Gastroesophageal sphincter (tissue), 4 donors: ENCODE data around the gene CFAP46. TPM values are rescaled to one million over a fixed set of nuclear protein-coding genes. Genes with fewer than 3 reads are reported as not detected.

Experiments used
- ATAC-seq: fragments of 150-250 bp; one replicate; pipeline ENCODE4 v1.9.1; 2016; ENCODE audit warnings: mild to moderate bottlenecking, moderate library complexity
- H3K27ac ChIP-seq, 4 donors: fragments of 200-600 bp; sonication (generic) in 3 of 4; 1 replicate in 3 of 4; 2 replicates in 1 of 4; pipeline ENCODE4 v1.5.1; 2016 to 2019
- H3K27me3 ChIP-seq: fragments of 200-600 bp; sonication (generic); one replicate; pipeline ENCODE4 v1.5.1; 2019
- H3K36me3 ChIP-seq, 2 donors: fragments of 200-600 bp; sonication (generic); one replicate each; pipeline ENCODE4 v1.5.1; 2019; ENCODE audit warnings: control low read depth in 1 of 2
- H3K4me1 ChIP-seq, 3 donors: fragments of 200-600 bp; sonication (generic); 1 replicate in 2 of 3; 2 replicates in 1 of 3; pipeline ENCODE4 v1.5.1; 2016 to 2019; ENCODE audit warnings: control low read depth in 2 of 3
- H3K4me3 ChIP-seq, 2 donors: fragments of 200-600 bp; sonication (generic); one replicate each; pipeline ENCODE4 v1.5.1; 2019; ENCODE audit warnings: mild to moderate bottlenecking in 1 of 2, moderate library complexity in 1 of 2
- H3K9me3 ChIP-seq, 3 donors: fragments of 200-600 bp; sonication (generic); one replicate each; pipeline ENCODE4 v1.5.1; 2017 to 2019; ENCODE audit warnings: control low read depth in 2 of 3
- EP300 ChIP-seq: sonication (generic); formaldehyde crosslinking; IDR thresholded peaks from one replicate; pipeline ENCODE4 v1.6.1; 2017; ENCODE audit warnings: antibody characterized with exemption, mild to moderate bottlenecking
- POLR2A ChIP-seq, 2 donors: fragments of 450-650 bp; IDR thresholded peaks; one replicate each; pipeline ENCODE4 v1.6.1; 2017; ENCODE audit warnings: antibody characterized with exemption in 2 of 2, mild to moderate bottlenecking in 2 of 2, moderate library complexity in 1 of 2
- POLR2AphosphoS5 ChIP-seq: sonication (generic); formaldehyde crosslinking; IDR thresholded peaks from one replicate; pipeline ENCODE4 v1.6.1; 2017; ENCODE audit warnings: antibody characterized with exemption
- WGBS, 2 donors: methylation state at CpG; one replicate each; pipeline ENCODE4 v1.1.5; 2018; ENCODE audit warnings: low coverage in 1 of 2; 5-methylcytosine and 5-hydroxymethylcytosine counted together
- total RNA-seq, 4 donors: library from RNA; depleted of rRNA; stranded (reverse); fragments of >200 nt; gene quantifications; one replicate each; pipeline ENCODE4 v1.1.0, GENCODE V29; 2016
- TF ChIP-seq, protein P1 (sequence below), 4 experiments: fragments of 200-600 bp in 2 of 4; fragments of 450-650 bp in 2 of 4; sonication (generic) in 1 of 4; IDR thresholded peaks; one replicate each; pipeline ENCODE4 v1.5.1; 2017 to 2019; ENCODE audit warnings: antibody characterized with exemption in 4 of 4, mild to moderate bottlenecking in 2 of 4, moderate library complexity in 2 of 4

The CFAP46 gene
- total RNA-seq, 4 donors from 2014 or later: 0.27 to 2.2 (median 0.30) TPM; not detected in 1

DNA sequence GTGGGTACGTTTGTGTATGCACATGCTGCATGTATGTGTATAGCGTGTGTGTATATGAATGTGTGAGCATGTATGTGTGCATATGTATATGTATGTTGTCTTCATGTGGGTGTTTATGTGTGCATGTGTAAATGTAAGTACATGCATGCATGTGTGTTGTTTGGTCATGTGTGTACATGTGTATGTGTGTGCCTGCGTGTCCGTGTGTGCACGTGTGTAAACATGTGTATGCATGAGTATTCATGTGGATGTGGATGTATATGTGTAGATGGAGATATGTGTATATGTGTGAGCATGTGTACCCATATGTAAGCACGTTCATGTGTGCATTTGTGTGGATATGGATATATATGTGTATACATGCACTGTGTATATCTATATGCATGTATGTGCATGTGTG is 5.5 kb upstream of the CFAP46 start:
- Histone ChIP-seq H3K27ac (no peak overlapping the region), H3K4me3 (no peak overlapping the region), H3K27me3 (peaks cover 66% of the 10 kb centered on the region), H3K4me1 (peaks cover 0 to 5% (median under 1%) of the 10 kb centered on the region in 3 donors), H3K9me3 (no peaks in the 10 kb centered on the region), H3K36me3 (no peaks in the 10 kb centered on the region)
- TF ChIP-seq POLR2A (IDR thresholded peaks at IDR 0.05) (no peak), EP300 (no peak), POLR2AphosphoS5 (no peak)
- TF ChIP-seq, protein P1, sequence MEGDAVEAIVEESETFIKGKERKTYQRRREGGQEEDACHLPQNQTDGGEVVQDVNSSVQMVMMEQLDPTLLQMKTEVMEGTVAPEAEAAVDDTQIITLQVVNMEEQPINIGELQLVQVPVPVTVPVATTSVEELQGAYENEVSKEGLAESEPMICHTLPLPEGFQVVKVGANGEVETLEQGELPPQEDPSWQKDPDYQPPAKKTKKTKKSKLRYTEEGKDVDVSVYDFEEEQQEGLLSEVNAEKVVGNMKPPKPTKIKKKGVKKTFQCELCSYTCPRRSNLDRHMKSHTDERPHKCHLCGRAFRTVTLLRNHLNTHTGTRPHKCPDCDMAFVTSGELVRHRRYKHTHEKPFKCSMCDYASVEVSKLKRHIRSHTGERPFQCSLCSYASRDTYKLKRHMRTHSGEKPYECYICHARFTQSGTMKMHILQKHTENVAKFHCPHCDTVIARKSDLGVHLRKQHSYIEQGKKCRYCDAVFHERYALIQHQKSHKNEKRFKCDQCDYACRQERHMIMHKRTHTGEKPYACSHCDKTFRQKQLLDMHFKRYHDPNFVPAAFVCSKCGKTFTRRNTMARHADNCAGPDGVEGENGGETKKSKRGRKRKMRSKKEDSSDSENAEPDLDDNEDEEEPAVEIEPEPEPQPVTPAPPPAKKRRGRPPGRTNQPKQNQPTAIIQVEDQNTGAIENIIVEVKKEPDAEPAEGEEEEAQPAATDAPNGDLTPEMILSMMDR (IDR thresholded peaks at IDR 0.05): no peak
- no peak for ATAC-seq
- 81% methylated on average over 5 to 6 of the region's 6 CpGs for WGBS, 2 donors

- WGBS, 2 donors: 53 to 54% methylated on average over 5 of the region's 5 CpGs
- Histone ChIP-seq H3K9me3 (no peaks in the 10 kb centered on the region), H3K36me3 (no peaks in the 10 kb centered on the region), H3K4me3 (no peak overlapping the region), H3K27ac (no peak overlapping the region), H3K4me1 (peaks cover 0 to 14% (median 9%) of the 10 kb centered on the region in 3 donors), H3K27me3 (peaks cover 66% of the 10 kb centered on the region)
- no peak for ATAC-seq
- TF ChIP-seq POLR2A (IDR thresholded peaks at IDR 0.05): no peak
- no peak for TF ChIP-seq EP300
- TF ChIP-seq, protein P1 (IDR thresholded peaks at IDR 0.05): no peak
- TF ChIP-seq POLR2AphosphoS5: no peak
Observed at GRCh38 chr10:132946806-132947546, 4.6 kb upstream of the CFAP46 start.

GRCh38 chr10:132946311-132946710 is 3.9 kb upstream of the CFAP46 start:
- H3K9me3 ChIP-seq: no peaks in the 10 kb centered on the region
- H3K4me3 ChIP-seq: no peak overlapping the region
- TF ChIP-seq, protein P1 (IDR thresholded peaks at IDR 0.05): no peak
- no peak for TF ChIP-seq POLR2AphosphoS5

DNA sequence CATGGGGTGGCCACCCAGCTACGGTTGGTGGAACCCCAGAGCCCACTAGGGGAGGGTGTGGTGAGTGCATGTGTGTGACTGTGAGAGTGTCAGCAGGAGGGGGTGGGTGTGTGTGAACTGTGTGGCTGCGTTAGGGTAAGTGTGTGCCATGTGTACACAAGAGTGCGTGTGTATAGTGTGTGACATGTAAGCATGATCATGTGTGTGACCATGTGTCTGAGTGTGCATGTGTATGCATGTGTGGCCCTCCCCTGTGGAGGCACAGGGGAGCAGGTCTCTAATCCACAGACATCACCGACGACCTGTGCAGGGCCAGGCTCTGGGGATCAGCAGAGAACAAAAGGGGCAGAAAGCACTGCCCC is 3.5 kb upstream of the CFAP46 start:
- WGBS, 2 donors: 46% methylated on average over 5 of the region's 5 CpGs; no CpG with 5 or more reads in 1 of the 2 donors
- no peaks in the 10 kb centered on the region for H3K9me3 ChIP-seq
- ATAC-seq: no peak
- no peak overlapping the region for H3K4me3 ChIP-seq
- TF ChIP-seq, protein P1 (IDR thresholded peaks at IDR 0.05): no peak
- TF ChIP-seq EP300: no peak
- TF ChIP-seq POLR2AphosphoS5: no peak
- no peak for TF ChIP-seq POLR2A (IDR thresholded peaks at IDR 0.05)
- H3K36me3 ChIP-seq: no peaks in the 10 kb centered on the region
- H3K4me1 ChIP-seq: peaks cover 0 to 17% (median 12%) of the 10 kb centered on the region in 3 donors
- no peak overlapping the region for H3K27ac ChIP-seq
- H3K27me3 ChIP-seq: peaks cover 66% of the 10 kb centered on the region

More at GRCh38 chr10:132946311-132946710, 3.9 kb upstream of the CFAP46 start:
- no peak for ATAC-seq
- H3K36me3 ChIP-seq: no peaks in the 10 kb centered on the region
- WGBS, 2 donors: 62% methylated on average over 4 of the region's 9 CpGs; no CpG with 5 or more reads in 1 of the 2 donors
- H3K27ac ChIP-seq: no peak overlapping the region
- H3K4me1 ChIP-seq: peaks cover 0 to 17% (median 12%) of the 10 kb centered on the region in 3 donors
- peaks cover 66% of the 10 kb centered on the region for H3K27me3 ChIP-seq
